GM18511 (cell line): Measurements from ENCODE around the gene SMTN.

Experiments
- ATAC-seq: cut with Tn5 transposase; IDR thresholded peaks from one replicate; pipeline ENCODE4 v1.9.1; 2021; ENCODE audit warnings: mild to moderate bottlenecking, moderate library complexity; ENCODE audit not compliant: unreplicated experiment

SMTN gene

GRCh38 chr22:31148953-31149627 is 68.0 kb downstream of the SMTN start:
- ATAC-seq = no peak

DNA sequence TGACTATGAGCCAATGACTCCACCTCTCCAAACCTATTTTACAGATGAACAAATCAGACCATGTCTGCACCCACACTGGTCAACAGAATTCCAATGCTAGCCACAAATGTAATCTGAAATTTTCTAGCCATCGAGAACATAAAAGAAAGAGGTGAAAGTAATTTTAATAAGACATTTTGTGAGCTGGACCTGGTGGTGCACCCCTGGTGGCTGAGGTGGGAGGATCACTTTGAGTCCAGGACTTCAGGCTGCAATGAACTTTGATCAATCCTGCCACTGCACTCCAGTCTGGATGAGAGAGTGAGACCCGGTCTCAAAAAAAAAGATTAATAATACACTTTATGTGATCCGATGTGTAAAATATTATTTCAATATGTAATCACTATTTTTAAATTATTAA is 69.5 kb downstream of the SMTN start:
- ATAC-seq = no peak

GRCh38 chr22:31151872-31152271 is 70.8 kb downstream of the SMTN start:
- no peak for ATAC-seq

DNA sequence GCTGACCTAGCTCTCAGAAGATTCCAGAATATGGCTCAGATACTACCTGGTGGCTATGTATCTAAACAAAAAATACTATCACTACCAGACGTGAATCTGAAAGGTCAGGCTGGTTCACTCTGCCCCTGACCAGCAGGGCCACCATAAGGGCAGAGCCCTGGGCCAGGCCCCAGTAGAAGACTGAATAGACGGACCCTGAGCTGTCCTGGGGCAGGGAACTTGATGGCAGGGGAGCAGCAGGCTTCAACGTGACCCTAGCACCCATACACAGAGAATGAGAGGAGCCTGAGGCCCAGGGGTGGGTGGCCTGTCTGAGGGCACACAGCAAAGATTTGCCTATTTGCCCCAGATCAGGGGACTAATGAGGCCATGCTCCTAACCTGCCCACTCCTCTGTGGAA is 72.2 kb downstream of the SMTN start:
- ATAC-seq = no peak
